Neutrophil (primary cell): Measurements from ENCODE around the gene KRTAP10-3.
"Not testable (repeated sequence)": the region's sequence is repeated elsewhere in the genome, so short reads cannot be mapped to it uniquely, and the experiment has no call there.

Experiments
- H3K27ac ChIP-seq: fragments of 200-600 bp; sonication (generic); 2 replicates; pipeline ENCODE4 v1.5.1; 2016; ENCODE audit warnings: mild to moderate bottlenecking, moderate library complexity
- H3K27me3 ChIP-seq: fragments of 200-600 bp; sonication (generic); 2 replicates; pipeline ENCODE4 v1.6.0; 2016; ENCODE audit warnings: mild to moderate bottlenecking
- H3K36me3 ChIP-seq: fragments of 200-600 bp; sonication (generic); 2 replicates; pipeline ENCODE4 v1.5.1; 2017
- H3K4me1 ChIP-seq, 2 experiments: fragments of 200-600 bp in 1 of 2; sonication (generic) in 1 of 2; 1 replicate in 1 of 2; 2 replicates in 1 of 2; pipeline versions ENCODE4 v1.5.1 to v1.6.1; 2013 to 2016; ENCODE audit warnings: low read depth in 1 of 2, low read length in 1 of 2, mild to moderate bottlenecking in 1 of 2, moderate library complexity in 1 of 2; ENCODE audit not compliant: control insufficient read depth in 1 of 2, insufficient read depth in 1 of 2
- H3K4me3 ChIP-seq, 2 experiments: fragments of 200-600 bp in 1 of 2; sonication (generic) in 1 of 2; 1 replicate in 1 of 2; 2 replicates in 1 of 2; pipeline ENCODE4 v1.5.1; 2013 to 2016; ENCODE audit warnings: low read depth in 1 of 2, low read length in 1 of 2, mild to moderate bottlenecking in 1 of 2, moderate library complexity in 1 of 2
- H3K9me3 ChIP-seq: fragments of 200-600 bp; sonication (generic); 2 replicates; pipeline ENCODE4 v1.5.1; 2016
- CTCF ChIP-seq: fragments of 200-600 bp; sonication (generic); IDR thresholded peaks from 2 replicates; pipeline ENCODE4 v1.5.1; 2016; ENCODE audit warnings: antibody characterized with exemption

Gene KRTAP10-3

GRCh38 chr21:44595524-44595923, 36.9 kb upstream of the KRTAP10-3 start:
- Histone ChIP-seq H3K9me3 (no peaks in the 10 kb centered on the region), H3K36me3 (no peaks in the 10 kb centered on the region), H3K4me3 (no peak overlapping the region), H3K4me1 (no peaks in the 10 kb centered on the region), H3K27ac (no peak overlapping the region), H3K27me3 (peaks cover 41% of the 10 kb centered on the region)
- no peak for TF ChIP-seq CTCF

- no peak overlapping the region for H3K4me3 ChIP-seq
- H3K27ac ChIP-seq: no peak overlapping the region
- no peaks in the 10 kb centered on the region for H3K4me1 ChIP-seq
Observed at GRCh38 chr21:44594406-44594916, 35.9 kb upstream of the KRTAP10-3 start.

GRCh38 chr21:44593598-44594405, 35.2 kb upstream of the KRTAP10-3 start:
- TF ChIP-seq CTCF: no peak
- no peaks in the 10 kb centered on the region for H3K4me1 ChIP-seq
- H3K27ac ChIP-seq: no peak overlapping the region
- H3K4me3 ChIP-seq: no peak overlapping the region
- H3K36me3 ChIP-seq: no peaks in the 10 kb centered on the region
- H3K27me3 ChIP-seq: peaks cover 41% of the 10 kb centered on the region
- no peaks in the 10 kb centered on the region for H3K9me3 ChIP-seq

More at GRCh38 chr21:44594406-44594916, 35.9 kb upstream of the KRTAP10-3 start:
- no peaks in the 10 kb centered on the region for H3K36me3 ChIP-seq
- H3K9me3 ChIP-seq: no peaks in the 10 kb centered on the region
- no peak for TF ChIP-seq CTCF
- H3K27me3 ChIP-seq: peaks cover 41% of the 10 kb centered on the region

- H3K4me1 ChIP-seq: no peaks in the 10 kb centered on the region
- H3K27me3 ChIP-seq: peaks cover 35% of the 10 kb centered on the region
- H3K9me3 ChIP-seq: no peaks in the 10 kb centered on the region
- no peak for TF ChIP-seq CTCF
- H3K27ac ChIP-seq: no peak within 1 kb of the TSS
- H3K4me3 ChIP-seq: no peak within 1 kb of the TSS
- H3K36me3 ChIP-seq: no peaks in the 10 kb centered on the region
Observed at GRCh38 chr21:44592446-44593311, 34.1 kb upstream of the KRTAP10-3 start, which contains the start of gene KRTAP10-6. TSS of gene KRTAP10-6 (minus strand) at chr21:44592505. CDS start at chr21:44592484, 21 bp downstream.

GRCh38 chr21:44591801-44592130, 33.2 kb upstream of the KRTAP10-3 start:
- not testable (repeated sequence) for H3K9me3 ChIP-seq, H3K4me3 ChIP-seq, H3K4me1 ChIP-seq, H3K27ac ChIP-seq, H3K36me3 ChIP-seq
- H3K27me3 ChIP-seq: peaks cover 35% of the 10 kb centered on the region

GRCh38 chr21:44590897-44591800, 32.6 kb upstream of the KRTAP10-3 start:
- H3K36me3 ChIP-seq, H3K9me3 ChIP-seq, H3K4me3 ChIP-seq, H3K4me1 ChIP-seq, H3K27ac ChIP-seq: not testable (repeated sequence)
- H3K27me3 ChIP-seq: peaks cover 31% of the 10 kb centered on the region
